Liver (tissue), 3 donors: ENCODE results near the gene ABCA1.

ENCODE experiments used
- EGR1 ChIP-seq, 2 donors: IDR thresholded peaks; 2 replicates each; pipeline ENCODE4 v1.6.1; 2016 to 2018; ENCODE audit warnings: antibody characterized with exemption in 2 of 2, low read depth in 2 of 2
- GABPA ChIP-seq, 2 donors: IDR thresholded peaks in 1 of 2; conservative IDR thresholded peaks in 1 of 2; 2 replicates each; pipeline ENCODE4 v1.6.1; 2016; ENCODE audit warnings: antibody characterized with exemption in 2 of 2, mild to moderate bottlenecking in 1 of 2, moderate library complexity in 1 of 2
- TF ChIP-seq, protein P1 (sequence below): fragments of 150-350 bp; IDR thresholded peaks from 2 replicates; pipeline ENCODE4 v1.5.1; 2017; ENCODE audit warnings: improper control_type of control experiment, low read depth, low read length; ENCODE audit not compliant: missing input control
- donor health status: healthy.
- donor health status: healthy.

- TF ChIP-seq, protein P1, sequence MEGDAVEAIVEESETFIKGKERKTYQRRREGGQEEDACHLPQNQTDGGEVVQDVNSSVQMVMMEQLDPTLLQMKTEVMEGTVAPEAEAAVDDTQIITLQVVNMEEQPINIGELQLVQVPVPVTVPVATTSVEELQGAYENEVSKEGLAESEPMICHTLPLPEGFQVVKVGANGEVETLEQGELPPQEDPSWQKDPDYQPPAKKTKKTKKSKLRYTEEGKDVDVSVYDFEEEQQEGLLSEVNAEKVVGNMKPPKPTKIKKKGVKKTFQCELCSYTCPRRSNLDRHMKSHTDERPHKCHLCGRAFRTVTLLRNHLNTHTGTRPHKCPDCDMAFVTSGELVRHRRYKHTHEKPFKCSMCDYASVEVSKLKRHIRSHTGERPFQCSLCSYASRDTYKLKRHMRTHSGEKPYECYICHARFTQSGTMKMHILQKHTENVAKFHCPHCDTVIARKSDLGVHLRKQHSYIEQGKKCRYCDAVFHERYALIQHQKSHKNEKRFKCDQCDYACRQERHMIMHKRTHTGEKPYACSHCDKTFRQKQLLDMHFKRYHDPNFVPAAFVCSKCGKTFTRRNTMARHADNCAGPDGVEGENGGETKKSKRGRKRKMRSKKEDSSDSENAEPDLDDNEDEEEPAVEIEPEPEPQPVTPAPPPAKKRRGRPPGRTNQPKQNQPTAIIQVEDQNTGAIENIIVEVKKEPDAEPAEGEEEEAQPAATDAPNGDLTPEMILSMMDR = no peak
- TF ChIP-seq GABPA (IDR thresholded peaks at IDR 0.05 in 1 of 2, conservative IDR thresholded peaks at IDR 0.05 in 1 of 2) (no peak), EGR1 (IDR thresholded peaks at IDR 0.05; ENCODE audit: low read depth in 2 of 2) (no peak)
These were observed 160.4 kb downstream of the ABCA1 start for GRCh38 chr9:104767507-104767906.
